SK-N-MC (cell line): ENCODE results near the gene MSRB1.

Source experiments
- DNase-seq: peaks from one replicate; pipeline ENCODE4 v3.0.0-alpha.2; 2011; ENCODE audit warnings: low read depth, low spot score
- H3K27ac ChIP-seq: fragments of 200-600 bp; sonication (generic); 2 replicates; pipeline ENCODE4 v1.5.1; 2016; ENCODE audit warnings: mixed run types
- H3K36me3 ChIP-seq: fragments of 200-600 bp; sonication (generic); 2 replicates; pipeline ENCODE4 v1.6.1; 2017; ENCODE audit warnings: antibody characterized with exemption, low read length, mixed read lengths; ENCODE audit not compliant: insufficient read depth
- H3K4me3 ChIP-seq: fragments of 200-600 bp; sonication (generic); 2 replicates; pipeline ENCODE4 v1.5.1; 2016
- H3K9ac ChIP-seq: fragments of 200-600 bp; sonication (generic); 2 replicates; pipeline ENCODE4 v1.8.0; 2017; ENCODE audit warnings: mixed run types, mixed read lengths; ENCODE audit not compliant: insufficient read length
- H3K9me3 ChIP-seq: fragments of 200-600 bp; sonication (generic); 2 replicates; pipeline ENCODE4 v1.6.1; 2017; ENCODE audit warnings: low read depth, mild to moderate bottlenecking, antibody characterized with exemption, low read length, moderate library complexity, mixed read lengths
- EZH2 ChIP-seq: fragments of 200-600 bp; sonication (generic); IDR thresholded peaks from one replicate; pipeline ENCODE4 v1.6.1; 2017; ENCODE audit warnings: antibody characterized with exemption
- FOXP2 ChIP-seq: optimal IDR thresholded peaks from 2 replicates; pipeline ENCODE3; 2011; ENCODE audit warnings: mild to moderate bottlenecking, moderate library complexity; ENCODE audit not compliant: insufficient read depth; ENCODE audit errors: extremely low read length, control extremely low read depth
- POLR2AphosphoS5 ChIP-seq: IDR thresholded peaks from 2 replicates; pipeline ENCODE4 v1.6.1; 2012; ENCODE audit warnings: mild to moderate bottlenecking, low read depth, low read length, borderline replicate concordance

MSRB1 gene

GRCh38 chr16:1919327-1919998, 23.5 kb downstream of the MSRB1 start:
- Histone ChIP-seq H3K27ac (no peak overlapping the region), H3K36me3 (no peaks in the 10 kb centered on the region), H3K4me3 (no peak overlapping the region), H3K9ac (no peak overlapping the region), H3K9me3 (no peaks in the 10 kb centered on the region)
- no peak for DNase-seq
- TF ChIP-seq POLR2AphosphoS5 (no peak), FOXP2 (no peak), EZH2 (no peak)

GRCh38 chr16:1918351-1919326, 24.4 kb downstream of the MSRB1 start, which contains the start of gene HS3ST6:
Gene HS3ST6, minus strand, starts transcription at chr16:1918415. Its CDS starts 92 bp downstream, at chr16:1918323.
- no peaks in the 10 kb centered on the region for H3K36me3 ChIP-seq
- TF ChIP-seq FOXP2 (no peak), POLR2AphosphoS5 (no peak), EZH2 (peak; percentile 33)
- no peak within 1 kb of the TSS for H3K27ac ChIP-seq
- DNase-seq: no peak
- no peak within 1 kb of the TSS for H3K4me3 ChIP-seq
- H3K9ac ChIP-seq: no peak within 1 kb of the TSS
- no peaks in the 10 kb centered on the region for H3K9me3 ChIP-seq

DNA sequence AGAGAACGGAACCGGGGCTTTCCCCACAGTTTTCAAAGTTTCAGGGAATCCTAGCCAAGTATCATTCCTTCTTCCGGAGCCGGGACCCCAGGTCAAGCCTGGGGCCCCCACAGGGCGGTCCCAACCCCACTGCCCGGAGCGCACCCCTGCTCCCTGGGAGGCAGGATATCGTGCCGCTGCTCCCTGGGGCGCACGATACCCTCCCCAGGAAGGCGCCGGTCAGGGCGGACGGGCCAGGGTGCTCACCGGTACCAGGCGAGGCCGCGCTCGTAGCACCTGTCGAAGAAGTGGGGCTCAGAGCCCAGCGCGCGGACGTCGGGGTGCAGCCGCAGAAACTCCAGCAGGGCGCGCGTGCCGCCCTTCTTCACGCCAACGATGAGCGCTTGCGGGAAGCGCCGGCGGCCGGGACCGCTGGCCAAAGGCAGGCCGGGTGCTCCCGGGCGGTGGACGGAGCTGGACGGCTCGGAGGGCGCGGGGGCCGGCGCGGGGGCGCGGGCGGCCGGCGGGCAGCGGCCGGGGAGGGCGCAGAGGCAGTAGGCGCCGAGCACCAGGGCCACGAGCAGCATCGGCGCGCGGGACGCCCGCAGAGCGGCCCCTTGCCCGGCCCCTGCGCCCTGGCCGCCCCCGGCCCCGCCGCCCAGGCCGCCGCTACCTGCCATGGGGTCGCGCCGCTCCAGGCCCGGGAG, 25.2 kb downstream of the MSRB1 start:
- H3K27ac ChIP-seq: no peak overlapping the region
- H3K36me3 ChIP-seq: no peaks in the 10 kb centered on the region
- H3K4me3 ChIP-seq: no peak overlapping the region
- TF ChIP-seq EZH2: no peak
- TF ChIP-seq FOXP2: no peak
- no peak for TF ChIP-seq POLR2AphosphoS5
- H3K9ac ChIP-seq: no peak overlapping the region
- no peaks in the 10 kb centered on the region for H3K9me3 ChIP-seq
- DNase-seq: no peak

DNA sequence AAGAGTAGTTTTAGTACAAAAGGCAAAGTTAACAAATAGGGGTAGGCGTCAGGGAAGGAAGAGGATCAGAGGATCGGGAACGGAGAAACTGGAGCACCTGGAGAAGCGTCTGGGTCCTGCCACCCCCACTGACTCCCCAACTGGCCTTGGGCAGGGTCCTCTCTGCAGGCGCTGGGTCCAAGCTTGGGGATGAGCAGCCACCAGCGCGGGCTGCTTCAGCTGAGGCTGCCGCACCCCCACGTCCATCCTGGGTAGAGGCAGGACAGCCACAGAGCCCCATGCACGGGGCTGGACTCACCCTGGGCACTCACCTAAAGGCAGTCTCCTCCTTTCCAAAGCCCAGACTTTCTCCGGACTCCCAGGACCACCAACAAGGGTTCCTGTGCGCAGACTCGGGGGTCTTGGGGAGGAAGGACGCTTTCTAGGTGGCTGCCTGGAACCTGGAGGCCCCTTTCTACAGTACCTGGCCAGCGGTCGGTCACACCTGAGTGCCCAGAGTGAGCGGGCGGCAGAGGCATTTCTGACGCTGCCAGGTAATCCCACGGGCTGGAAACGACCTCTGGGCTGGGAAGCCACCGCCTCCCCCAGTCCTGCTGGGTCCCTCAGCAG, 25.8 kb downstream of the MSRB1 start:
- Histone ChIP-seq H3K36me3 (no peaks in the 10 kb centered on the region), H3K9ac (no peak overlapping the region), H3K9me3 (no peaks in the 10 kb centered on the region), H3K27ac (no peak overlapping the region), H3K4me3 (no peak overlapping the region)
- no peak for TF ChIP-seq FOXP2
- TF ChIP-seq EZH2: no peak
- TF ChIP-seq POLR2AphosphoS5: no peak
- DNase-seq: no peak

DNA sequence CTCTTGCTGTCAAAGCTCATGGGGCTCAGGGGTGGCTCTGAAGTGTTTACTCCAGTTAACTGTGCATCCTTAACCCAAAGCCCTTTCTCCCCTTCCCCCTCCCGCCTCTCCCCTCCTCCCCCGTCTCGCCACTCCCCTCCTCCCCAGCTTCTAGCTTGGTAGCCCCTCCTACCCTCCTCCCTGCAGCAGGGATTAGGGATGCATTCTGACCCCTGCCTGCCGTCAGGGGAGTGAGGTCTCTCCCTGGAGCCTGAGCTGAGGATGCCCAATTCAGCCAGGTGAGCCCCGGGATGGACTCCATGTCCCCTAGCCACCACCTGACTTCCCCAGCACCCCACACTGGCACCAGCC, 26.4 kb downstream of the MSRB1 start:
- no peak overlapping the region for H3K4me3 ChIP-seq
- H3K9ac ChIP-seq: no peak overlapping the region
- TF ChIP-seq FOXP2 (no peak), EZH2 (no peak), POLR2AphosphoS5 (no peak)
- H3K36me3 ChIP-seq: no peaks in the 10 kb centered on the region
- H3K27ac ChIP-seq: no peak overlapping the region
- H3K9me3 ChIP-seq: no peaks in the 10 kb centered on the region
- no peak for DNase-seq

- no peak overlapping the region for H3K27ac ChIP-seq
- TF ChIP-seq FOXP2 (no peak), POLR2AphosphoS5 (no peak), EZH2 (no peak)
- DNase-seq: no peak
- H3K9ac ChIP-seq: no peak overlapping the region
- H3K4me3 ChIP-seq: no peak overlapping the region
- H3K36me3 ChIP-seq: no peaks in the 10 kb centered on the region
- H3K9me3 ChIP-seq: no peaks in the 10 kb centered on the region
These were observed 27.0 kb downstream of the MSRB1 start for GRCh38 chr16:1915732-1916639.

DNA sequence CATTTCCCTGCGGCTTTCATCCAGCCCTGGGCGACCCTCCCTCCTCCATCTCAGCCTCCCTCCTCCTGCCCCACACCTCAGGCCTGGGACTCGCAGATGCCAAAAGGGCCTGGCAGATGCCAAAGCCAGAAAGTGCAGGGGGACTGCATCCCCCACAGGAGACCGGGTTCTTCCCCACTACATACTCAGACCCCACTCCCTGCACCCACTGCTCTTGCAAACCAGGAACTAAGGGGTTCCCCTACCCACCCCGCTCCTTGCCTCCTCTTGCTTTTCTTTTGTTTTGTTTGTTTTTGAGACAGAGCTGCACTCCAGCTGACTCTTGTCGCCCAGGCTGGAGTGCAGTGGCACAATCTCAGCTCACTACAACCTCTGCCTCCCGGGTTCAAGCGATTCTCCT, 28.0 kb downstream of the MSRB1 start:
- no peaks in the 10 kb centered on the region for H3K9me3 ChIP-seq
- H3K4me3 ChIP-seq: no peak overlapping the region
- TF ChIP-seq POLR2AphosphoS5: no peak
- TF ChIP-seq FOXP2: no peak
- TF ChIP-seq EZH2: no peak
- H3K9ac ChIP-seq: no peak overlapping the region
- no peak overlapping the region for H3K27ac ChIP-seq
- H3K36me3 ChIP-seq: no peaks in the 10 kb centered on the region
- DNase-seq: no peak
